ENCODE data around the gene TAT. TPM values are rescaled to one million over a fixed set of nuclear protein-coding genes. Genes with fewer than 3 reads are reported as not detected.

The TAT gene
- total and polyA plus RNA-seq, 10 of the 15 experiments (the other 5 are each of a cell fraction or from before 2014, with no cell fraction given) = 0.01 to 0.44 (median 0.09) TPM; not detected in 4

GRCh38 chr16:71574702-71575101 is 2.2 kb downstream of the TAT start:
- Histone ChIP-seq H3K36me3 (ENCODE audit: control insufficient read depth in 2 of 2, insufficient read depth in 2 of 2, low read length in 1 of 2) (no peaks in the 10 kb centered on the region), H2AFZ (ENCODE audit: control insufficient read depth, low read depth, low read length) (no peak overlapping the region), H3K9me3 (replicated peaks; ENCODE audit: control insufficient read depth, insufficient read depth, low read length) (no peaks in the 10 kb centered on the region), H3K79me2 (ENCODE audit: control insufficient read depth, insufficient read depth, low read length) (no peaks in the 10 kb centered on the region), H4K20me1 (ENCODE audit: control insufficient read depth, insufficient read depth) (no peaks in the 10 kb centered on the region), H3K9ac (ENCODE audit: control insufficient read depth, insufficient read depth, low read length) (no peak overlapping the region), H3K4me1 (ENCODE audit: control insufficient read depth, insufficient read depth, low read length) (no peaks in the 10 kb centered on the region), H3K4me3 (no peak overlapping the region), H3K27me3 (replicated peaks in 1 of 2; ENCODE audit: control insufficient read depth in 2 of 2, insufficient read depth in 2 of 2, low read length in 1 of 2) (no peaks in the 10 kb centered on the region), H3K27ac (ENCODE audit: control insufficient read depth, insufficient read depth) (no peak overlapping the region), H3K4me2 (ENCODE audit: control insufficient read depth, insufficient read depth) (no peak overlapping the region)
- no TSS peak for BruUV-seq (replicated peaks)
- RAD21 ChIA-PET (ENCODE audit: unreplicated experiment) = interaction anchor here (0.7 to 2.3 kb wide), 2 partner anchors 15 to 36 kb away, joined by 3 to 7 read pairs; no protein-coding TSS in a partner anchor
- intact Hi-C loops (cut with micrococcal nuclease; ENCODE audit: unreplicated experiment) = no loop called here
- POLR2A ChIA-PET = no interaction called here
- DNase-seq (ENCODE audit: low read depth, low spot score) = no peak
- FAIRE-seq = no peak
- in situ Hi-C loops (cut with MboI) = no loop called here
- no peak for ATAC-seq
- SMC1A ChIA-PET (ENCODE audit: uncharacterized antibody, unreplicated experiment) = interaction anchor here (2.1 to 3.0 kb wide), 2 partner anchors 9 to 36 kb away, joined by 11 to 12 read pairs; no protein-coding TSS in a partner anchor
- TF ChIP-seq SP1 (IDR thresholded peaks at IDR 0.05; ENCODE audit: low read depth, low read length) (no peak), EZH2 (IDR thresholded peaks at IDR 0.05; ENCODE audit: borderline replicate concordance, control insufficient read depth, low read depth, low read length) (no peak), JUND (IDR thresholded peaks at IDR 0.05; ENCODE audit: low read depth, low read length) (no peak), ZNF622 (IDR thresholded peaks at IDR 0.05) (no peak), BRCA1 (IDR thresholded peaks at IDR 0.05; ENCODE audit: low read depth, low read length) (no peak), RCOR1 (conservative IDR thresholded peaks at IDR 0.05; ENCODE audit: low read depth, low read length) (no peak), IRF5 (IDR thresholded peaks at IDR 0.05; ENCODE audit: borderline replicate concordance) (no peak), RAD21 (IDR thresholded peaks at IDR 0.05; ENCODE audit: insufficient read depth, low read depth, low read length) (no peak), ASH2L (IDR thresholded peaks at IDR 0.05; ENCODE audit: borderline replicate concordance, low read depth) (no peak), SMAD5 (IDR thresholded peaks at IDR 0.05; ENCODE audit: low read depth) (no peak), IRF3 (IDR thresholded peaks at IDR 0.05) (no peak), HSF1 (IDR thresholded peaks at IDR 0.05; ENCODE audit: low read depth, low read length) (no peak), SREBF2 (IDR thresholded peaks at IDR 0.05; ENCODE audit: low read length) (no peak)
- CTCF ChIA-PET = interaction anchor here (0.7 to 12.8 kb wide), 3 partner anchors 10 to 162 kb away, joined by 4 to 312 read pairs (median 12); no protein-coding TSS in a partner anchor
